Measurements from ENCODE around the gene MS4A1. TPM values are rescaled to one million over a fixed set of nuclear protein-coding genes. Genes with fewer than 3 reads are reported as not detected.
"Not testable (repeated sequence)": the region's sequence is repeated elsewhere in the genome, so short reads cannot be mapped to it uniquely, and the experiment has no call there.

MS4A1 gene
- total RNA-seq, 1 experiment from 2014 or later, result not detected

DNA sequence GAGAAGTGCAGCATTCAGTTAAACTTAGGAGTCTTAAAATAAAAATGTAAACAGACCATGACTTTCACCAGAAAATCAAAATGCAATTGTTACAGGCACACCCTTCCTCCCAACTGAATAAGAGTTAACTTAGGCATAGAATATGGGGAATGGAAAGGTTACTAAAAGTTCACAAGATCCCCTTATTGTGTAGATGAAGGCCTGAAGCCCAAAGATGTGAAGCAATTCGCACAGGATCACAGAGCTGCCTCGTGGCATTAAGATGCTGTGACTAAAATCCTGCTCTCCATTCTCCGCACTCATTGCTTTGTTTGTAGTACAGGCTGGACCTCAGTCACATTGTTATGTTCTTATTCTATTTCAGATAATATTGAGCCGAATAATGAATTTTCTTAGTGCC is 22.2 kb upstream of the MS4A1 start:
- H3K27ac ChIP-seq, result no peak overlapping the region
- H3K4me3 ChIP-seq, result no peak overlapping the region
- no peaks in the 10 kb centered on the region for H3K79me2 ChIP-seq (ENCODE audit: low read depth)
- H4K20me1 ChIP-seq (ENCODE audit: insufficient read depth), result no peaks in the 10 kb centered on the region
- no peak overlapping the region for H2AFZ ChIP-seq
- H3K27me3 ChIP-seq (ENCODE audit: insufficient read depth, low read depth), result peaks cover 35% of the 10 kb centered on the region; the same call in 1 of the 2 replicates
- POLR2A ChIA-PET (ENCODE audit: unreplicated experiment), result no interaction called here
- intact Hi-C loops (cut with micrococcal nuclease; ENCODE audit: unreplicated experiment), result no loop called here
- no peaks in the 10 kb centered on the region for H3K9me2 ChIP-seq (ENCODE audit: insufficient read depth)
- TF ChIP-seq, protein P1, sequence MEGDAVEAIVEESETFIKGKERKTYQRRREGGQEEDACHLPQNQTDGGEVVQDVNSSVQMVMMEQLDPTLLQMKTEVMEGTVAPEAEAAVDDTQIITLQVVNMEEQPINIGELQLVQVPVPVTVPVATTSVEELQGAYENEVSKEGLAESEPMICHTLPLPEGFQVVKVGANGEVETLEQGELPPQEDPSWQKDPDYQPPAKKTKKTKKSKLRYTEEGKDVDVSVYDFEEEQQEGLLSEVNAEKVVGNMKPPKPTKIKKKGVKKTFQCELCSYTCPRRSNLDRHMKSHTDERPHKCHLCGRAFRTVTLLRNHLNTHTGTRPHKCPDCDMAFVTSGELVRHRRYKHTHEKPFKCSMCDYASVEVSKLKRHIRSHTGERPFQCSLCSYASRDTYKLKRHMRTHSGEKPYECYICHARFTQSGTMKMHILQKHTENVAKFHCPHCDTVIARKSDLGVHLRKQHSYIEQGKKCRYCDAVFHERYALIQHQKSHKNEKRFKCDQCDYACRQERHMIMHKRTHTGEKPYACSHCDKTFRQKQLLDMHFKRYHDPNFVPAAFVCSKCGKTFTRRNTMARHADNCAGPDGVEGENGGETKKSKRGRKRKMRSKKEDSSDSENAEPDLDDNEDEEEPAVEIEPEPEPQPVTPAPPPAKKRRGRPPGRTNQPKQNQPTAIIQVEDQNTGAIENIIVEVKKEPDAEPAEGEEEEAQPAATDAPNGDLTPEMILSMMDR (conservative IDR thresholded peaks at IDR 0.05), result no peak
- no peak for TF ChIP-seq EZH2 (IDR thresholded peaks at IDR 0.05; ENCODE audit: low read depth)
- no peaks in the 10 kb centered on the region for H3K9me3 ChIP-seq (ENCODE audit: insufficient read depth, low read depth)
- no peak for DNase-seq
- BruUV-seq (replicated peaks), result no TSS peak
- CTCF ChIA-PET, result no interaction called here
- no peak overlapping the region for H3K4me2 ChIP-seq
- no peaks in the 10 kb centered on the region for H3K36me3 ChIP-seq (ENCODE audit: low read depth)
- H3F3A ChIP-seq (ENCODE audit: insufficient read depth, low read depth), result no peaks in the 10 kb centered on the region
- no peaks in the 10 kb centered on the region for H3K4me1 ChIP-seq (replicated peaks; ENCODE audit: insufficient read depth)

DNA sequence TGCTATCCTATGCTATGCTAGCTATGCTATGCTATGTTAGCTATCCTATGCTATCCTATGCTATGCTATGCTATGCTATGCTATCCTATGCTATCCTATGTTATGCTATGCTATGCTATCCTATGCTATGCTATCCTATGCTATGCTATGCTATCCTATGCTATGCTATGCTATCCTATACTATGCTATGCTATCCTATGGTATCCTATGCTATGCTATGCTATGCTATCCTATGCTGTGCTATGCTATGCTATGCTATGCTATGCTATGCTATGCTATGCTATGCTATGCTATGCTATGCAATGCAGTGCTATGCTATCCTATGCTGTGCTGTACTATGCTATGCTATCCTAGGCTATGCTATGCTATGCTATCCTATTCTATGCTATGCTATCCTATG is 8.6 kb upstream of the MS4A1 start:
- CTCF ChIA-PET, result no interaction called here
- no peak overlapping the region for H3K27ac ChIP-seq
- H2AFZ ChIP-seq, result no peak overlapping the region
- 0 out of 2 replicates have a peak, but pooled peaks cover 3% of the 10 kb centered on the region for H4K20me1 ChIP-seq (ENCODE audit: insufficient read depth)
- H3K4me2 ChIP-seq, result no peak overlapping the region
- intact Hi-C loops (cut with micrococcal nuclease; ENCODE audit: unreplicated experiment), result no loop called here
- H3K4me3 ChIP-seq, result no peak overlapping the region
- no peaks in the 10 kb centered on the region for H3K36me3 ChIP-seq (ENCODE audit: low read depth)
- no peak for DNase-seq
- H3K4me1 ChIP-seq (replicated peaks; ENCODE audit: insufficient read depth), result no peaks in the 10 kb centered on the region
- H3K9me3 ChIP-seq (ENCODE audit: insufficient read depth, low read depth), result no peaks in the 10 kb centered on the region
- POLR2A ChIA-PET (ENCODE audit: unreplicated experiment), result no interaction called here
- no peaks in the 10 kb centered on the region for H3K9me2 ChIP-seq (ENCODE audit: insufficient read depth)
- no peaks in the 10 kb centered on the region for H3K27me3 ChIP-seq (ENCODE audit: insufficient read depth, low read depth)
- TF ChIP-seq, protein P1 (conservative IDR thresholded peaks at IDR 0.05), result no peak
- TF ChIP-seq EZH2 (IDR thresholded peaks at IDR 0.05; ENCODE audit: low read depth), result no peak
- no TSS peak for BruUV-seq (replicated peaks)
- no peaks in the 10 kb centered on the region for H3F3A ChIP-seq (ENCODE audit: insufficient read depth, low read depth)
- H3K79me2 ChIP-seq (ENCODE audit: low read depth), result no peaks in the 10 kb centered on the region

DNA sequence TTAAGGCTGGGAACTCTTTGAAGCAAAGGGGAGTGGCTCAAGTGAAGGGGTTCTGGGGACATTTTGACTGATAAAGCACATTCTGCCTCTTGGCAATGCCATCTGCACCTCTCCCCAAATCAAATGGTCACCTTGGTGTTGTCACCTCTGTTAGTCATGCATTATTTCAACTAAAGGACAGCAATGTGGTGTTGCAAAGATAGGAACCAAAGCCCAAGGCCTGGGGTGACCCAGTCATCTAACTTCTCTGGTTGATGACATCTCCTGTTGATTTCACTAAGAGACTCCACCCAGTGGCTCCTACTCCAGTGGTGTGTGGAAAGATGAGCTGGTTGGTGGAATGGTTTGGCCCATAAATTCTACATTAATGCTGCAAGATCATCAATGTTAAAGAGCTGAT is 7.8 kb upstream of the MS4A1 start:
- H3F3A ChIP-seq (ENCODE audit: insufficient read depth, low read depth), result no peaks in the 10 kb centered on the region
- H4K20me1 ChIP-seq (ENCODE audit: insufficient read depth), result 0 out of 2 replicates have a peak, but pooled peaks cover 3% of the 10 kb centered on the region
- POLR2A ChIA-PET (ENCODE audit: unreplicated experiment), result no interaction called here
- H3K36me3 ChIP-seq (ENCODE audit: low read depth), result no peaks in the 10 kb centered on the region
- CTCF ChIA-PET, result no interaction called here
- no peak for DNase-seq
- no peak overlapping the region for H3K4me2 ChIP-seq
- H3K4me1 ChIP-seq (replicated peaks; ENCODE audit: insufficient read depth), result no peaks in the 10 kb centered on the region
- no TSS peak for BruUV-seq (replicated peaks)
- no peak overlapping the region for H3K27ac ChIP-seq
- H2AFZ ChIP-seq, result no peak overlapping the region
- H3K9me3 ChIP-seq (ENCODE audit: insufficient read depth, low read depth), result no peaks in the 10 kb centered on the region
- intact Hi-C loops (cut with micrococcal nuclease; ENCODE audit: unreplicated experiment), result no loop called here
- H3K27me3 ChIP-seq (ENCODE audit: insufficient read depth, low read depth), result no peaks in the 10 kb centered on the region
- H3K79me2 ChIP-seq (ENCODE audit: low read depth), result no peaks in the 10 kb centered on the region
- TF ChIP-seq, protein P1 (conservative IDR thresholded peaks at IDR 0.05), result no peak
- TF ChIP-seq EZH2 (IDR thresholded peaks at IDR 0.05; ENCODE audit: low read depth), result no peak
- no peaks in the 10 kb centered on the region for H3K9me2 ChIP-seq (ENCODE audit: insufficient read depth)
- no peak overlapping the region for H3K4me3 ChIP-seq

DNA sequence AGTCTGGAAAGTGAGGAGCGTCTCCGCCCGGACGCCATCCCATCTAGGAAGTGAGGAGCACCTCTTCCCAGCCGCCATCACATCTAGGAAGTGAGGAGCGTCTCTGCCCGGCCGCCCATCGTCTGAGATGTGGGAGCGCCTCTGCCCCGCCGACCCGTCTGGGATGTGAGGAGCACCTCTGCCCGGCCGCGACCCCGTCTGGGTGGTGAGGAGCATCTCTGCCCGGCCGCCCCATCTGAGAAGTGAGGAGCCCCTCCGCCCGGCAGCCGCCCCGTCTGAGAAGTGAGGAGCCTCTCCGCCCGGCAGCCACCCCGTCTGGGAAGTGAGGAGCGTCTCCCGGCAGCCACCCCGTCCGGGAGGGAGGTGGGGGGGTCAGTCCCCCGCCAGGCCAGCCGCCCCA is 4.5 kb upstream of the MS4A1 start:
- H4K20me1 ChIP-seq (ENCODE audit: insufficient read depth); H3K4me1 ChIP-seq (replicated peaks; ENCODE audit: insufficient read depth); POLR2A ChIA-PET (ENCODE audit: unreplicated experiment); H3K4me3 ChIP-seq; H3K4me2 ChIP-seq; H3K27me3 ChIP-seq (ENCODE audit: insufficient read depth, low read depth); H3K36me3 ChIP-seq (ENCODE audit: low read depth); DNase-seq; BruUV-seq (replicated peaks); intact Hi-C loops (cut with micrococcal nuclease; ENCODE audit: unreplicated experiment); H3K27ac ChIP-seq; H2AFZ ChIP-seq; H3K9me2 ChIP-seq (ENCODE audit: insufficient read depth); H3K9me3 ChIP-seq (ENCODE audit: insufficient read depth, low read depth); CTCF ChIA-PET; H3F3A ChIP-seq (ENCODE audit: insufficient read depth, low read depth); H3K79me2 ChIP-seq (ENCODE audit: low read depth): not testable (repeated sequence)
